AG09319 (cell line): ENCODE results near the gene AMH.

Experiments
- DNase-seq: peaks from one replicate; pipeline ENCODE4 v3.0.0-alpha.2; 2010; ENCODE audit warnings: low read depth; ENCODE audit errors: extremely low read depth
- TF ChIP-seq, protein P1 (sequence below): IDR thresholded peaks from 2 replicates; pipeline ENCODE4 v1.5.1; 2011; ENCODE audit warnings: low read depth, mild to moderate bottlenecking, inconsistent platforms, low read length, moderate library complexity

Gene AMH

GRCh38 chr19:2282062-2282861, 33.1 kb downstream of the AMH start, which contains the start of gene PEAK3:
TSS of gene PEAK3 (minus strand) at chr19:2282175. CDS start at chr19:2280931, 1,244 bp downstream.
- TF ChIP-seq, protein P1, sequence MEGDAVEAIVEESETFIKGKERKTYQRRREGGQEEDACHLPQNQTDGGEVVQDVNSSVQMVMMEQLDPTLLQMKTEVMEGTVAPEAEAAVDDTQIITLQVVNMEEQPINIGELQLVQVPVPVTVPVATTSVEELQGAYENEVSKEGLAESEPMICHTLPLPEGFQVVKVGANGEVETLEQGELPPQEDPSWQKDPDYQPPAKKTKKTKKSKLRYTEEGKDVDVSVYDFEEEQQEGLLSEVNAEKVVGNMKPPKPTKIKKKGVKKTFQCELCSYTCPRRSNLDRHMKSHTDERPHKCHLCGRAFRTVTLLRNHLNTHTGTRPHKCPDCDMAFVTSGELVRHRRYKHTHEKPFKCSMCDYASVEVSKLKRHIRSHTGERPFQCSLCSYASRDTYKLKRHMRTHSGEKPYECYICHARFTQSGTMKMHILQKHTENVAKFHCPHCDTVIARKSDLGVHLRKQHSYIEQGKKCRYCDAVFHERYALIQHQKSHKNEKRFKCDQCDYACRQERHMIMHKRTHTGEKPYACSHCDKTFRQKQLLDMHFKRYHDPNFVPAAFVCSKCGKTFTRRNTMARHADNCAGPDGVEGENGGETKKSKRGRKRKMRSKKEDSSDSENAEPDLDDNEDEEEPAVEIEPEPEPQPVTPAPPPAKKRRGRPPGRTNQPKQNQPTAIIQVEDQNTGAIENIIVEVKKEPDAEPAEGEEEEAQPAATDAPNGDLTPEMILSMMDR = no peak
- no peak for DNase-seq

DNA sequence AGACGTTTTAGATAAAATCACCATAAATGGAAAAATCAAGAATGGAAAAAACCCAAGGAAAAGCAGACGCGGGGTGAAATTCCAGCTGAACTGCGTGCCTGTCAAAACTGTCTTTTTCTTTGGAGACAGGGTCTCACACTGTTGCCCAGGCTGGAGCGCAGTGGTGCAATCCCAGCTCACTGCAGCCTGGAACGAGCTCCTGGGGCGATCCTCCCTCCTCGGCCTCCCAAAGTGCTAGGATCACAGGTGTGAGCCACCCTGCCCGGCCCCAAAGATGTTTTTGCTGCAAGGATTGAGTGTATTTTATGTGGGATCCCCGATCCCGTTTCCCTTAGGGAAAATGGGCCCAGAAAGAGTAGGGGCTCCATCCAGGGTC, 33.7 kb downstream of the AMH start:
- TF ChIP-seq, protein P1 = no peak
- no peak for DNase-seq

DNA sequence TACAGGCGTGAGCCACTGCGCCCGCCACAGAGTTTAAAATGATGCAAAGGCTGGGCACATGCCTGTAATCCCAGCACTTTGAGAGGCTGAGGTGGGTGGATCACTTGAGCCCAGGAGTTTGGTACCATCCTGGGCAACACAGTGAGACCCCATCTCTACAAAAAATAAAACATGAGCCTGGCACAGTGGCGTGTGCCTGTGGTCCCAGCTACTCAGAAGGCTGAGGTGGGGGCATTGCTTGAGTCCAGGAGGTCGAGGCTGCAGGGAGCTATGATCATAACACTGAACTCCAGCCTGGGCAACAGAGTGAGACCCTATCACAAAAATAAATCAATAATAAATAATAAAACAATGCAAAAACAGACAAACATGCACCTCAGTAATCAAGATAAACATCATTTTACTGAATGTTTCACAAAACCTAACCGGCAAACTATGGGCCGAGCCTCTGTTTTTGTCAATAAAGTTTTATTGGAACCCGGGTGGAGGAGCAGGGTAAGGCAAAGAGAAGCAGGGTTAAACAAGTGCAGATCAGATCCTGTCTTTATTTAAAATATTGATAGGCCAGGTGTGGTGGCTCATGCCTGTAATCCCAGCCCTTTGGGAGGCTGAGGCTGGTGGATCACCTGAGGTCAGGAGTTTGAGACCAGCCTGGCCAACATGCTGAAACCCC, 34.8 kb downstream of the AMH start:
- DNase-seq = no peak
- TF ChIP-seq, protein P1 = no peak

DNA sequence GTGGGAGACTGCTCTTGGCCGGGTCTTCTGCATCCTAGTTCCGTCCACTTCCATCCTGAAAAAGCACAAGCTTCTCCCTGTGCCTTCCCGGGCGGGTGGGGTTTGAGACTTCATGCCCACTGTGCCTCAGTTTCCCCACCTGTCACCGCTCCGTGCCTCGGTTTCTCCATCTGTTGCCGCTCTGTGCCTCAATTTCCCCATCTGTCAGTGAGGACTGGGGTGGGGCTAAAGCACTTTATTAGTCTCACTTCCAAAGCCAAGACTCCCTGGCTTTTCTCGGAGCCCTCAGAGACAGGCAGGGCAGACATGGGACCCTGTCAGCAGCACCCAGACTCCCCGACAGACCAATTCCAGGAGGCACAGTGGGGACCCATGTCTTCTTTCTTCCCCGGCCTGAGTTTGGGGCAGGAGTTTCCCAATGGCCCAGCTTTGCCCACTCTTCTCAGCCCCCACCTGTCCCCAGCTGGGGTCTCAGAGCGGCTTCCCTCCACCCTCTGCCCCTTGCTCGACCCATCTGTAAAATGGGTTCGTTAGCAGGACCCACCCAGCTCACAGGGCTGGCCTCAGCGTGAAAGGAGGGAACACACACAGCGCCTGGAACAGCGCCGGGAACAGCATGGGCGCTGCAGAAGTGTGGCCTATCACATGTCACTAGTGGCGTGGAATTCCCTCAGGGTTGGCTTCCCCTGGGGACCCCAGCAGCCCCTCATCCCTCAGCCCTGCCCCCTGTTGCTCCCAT, 37.4 kb downstream of the AMH start:
- TF ChIP-seq, protein P1 = no peak
- DNase-seq = no peak

- TF ChIP-seq, protein P1 = no peak
- DNase-seq = no peak
These were observed 38.6 kb downstream of the AMH start for GRCh38 chr19:2287585-2288337.

GRCh38 chr19:2288338-2288817, 39.3 kb downstream of the AMH start:
- no peak for DNase-seq
- TF ChIP-seq, protein P1 = no peak
